ENCODE results near the gene BSG.

DNA sequence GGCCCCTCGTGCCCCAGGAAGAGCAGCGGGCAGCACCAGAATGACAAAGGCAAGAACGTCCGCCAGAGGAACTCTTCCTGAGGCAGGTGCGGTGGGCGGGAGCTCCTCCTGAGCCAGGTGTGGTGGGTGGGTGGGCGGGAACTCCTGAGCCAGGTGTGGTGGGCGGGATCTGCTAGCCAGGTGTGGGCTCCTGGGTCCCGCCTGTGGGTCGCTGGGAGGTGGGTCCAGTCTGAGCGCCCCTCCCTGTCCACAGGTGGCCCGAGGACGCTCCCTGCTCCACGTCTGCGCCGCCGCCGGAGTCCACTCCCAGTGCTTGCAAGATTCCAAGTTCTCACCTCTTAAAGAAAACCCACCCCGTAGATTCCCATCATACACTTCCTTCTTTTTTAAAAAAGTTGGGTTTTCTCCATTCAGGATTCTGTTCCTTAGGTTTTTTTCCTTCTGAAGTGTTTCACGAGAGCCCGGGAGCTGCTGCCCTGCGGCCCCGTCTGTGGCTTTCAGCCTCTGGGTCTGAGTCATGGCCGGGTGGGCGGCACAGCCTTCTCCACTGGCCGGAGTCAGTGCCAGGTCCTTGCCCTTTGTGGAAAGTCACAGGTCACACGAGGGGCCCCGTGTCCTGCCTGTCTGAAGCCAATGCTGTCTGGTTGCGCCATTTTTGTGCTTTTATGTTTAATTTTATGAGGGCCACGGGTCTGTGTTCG, 10.3 kb downstream of the BSG start:
- TF ChIP-seq RCOR1 (IDR thresholded peaks at IDR 0.05; ENCODE audit: low read depth, low read length), result no peak
- TF ChIP-seq, protein P1, sequence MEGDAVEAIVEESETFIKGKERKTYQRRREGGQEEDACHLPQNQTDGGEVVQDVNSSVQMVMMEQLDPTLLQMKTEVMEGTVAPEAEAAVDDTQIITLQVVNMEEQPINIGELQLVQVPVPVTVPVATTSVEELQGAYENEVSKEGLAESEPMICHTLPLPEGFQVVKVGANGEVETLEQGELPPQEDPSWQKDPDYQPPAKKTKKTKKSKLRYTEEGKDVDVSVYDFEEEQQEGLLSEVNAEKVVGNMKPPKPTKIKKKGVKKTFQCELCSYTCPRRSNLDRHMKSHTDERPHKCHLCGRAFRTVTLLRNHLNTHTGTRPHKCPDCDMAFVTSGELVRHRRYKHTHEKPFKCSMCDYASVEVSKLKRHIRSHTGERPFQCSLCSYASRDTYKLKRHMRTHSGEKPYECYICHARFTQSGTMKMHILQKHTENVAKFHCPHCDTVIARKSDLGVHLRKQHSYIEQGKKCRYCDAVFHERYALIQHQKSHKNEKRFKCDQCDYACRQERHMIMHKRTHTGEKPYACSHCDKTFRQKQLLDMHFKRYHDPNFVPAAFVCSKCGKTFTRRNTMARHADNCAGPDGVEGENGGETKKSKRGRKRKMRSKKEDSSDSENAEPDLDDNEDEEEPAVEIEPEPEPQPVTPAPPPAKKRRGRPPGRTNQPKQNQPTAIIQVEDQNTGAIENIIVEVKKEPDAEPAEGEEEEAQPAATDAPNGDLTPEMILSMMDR (IDR thresholded peaks at IDR 0.05), result no peak
- no peak for TF ChIP-seq FOXS1 (CRISPR knock-in tag; IDR thresholded peaks at IDR 0.05)
- TF ChIP-seq POLR2A (IDR thresholded peaks at IDR 0.05; ENCODE audit: low read length), result no peak
- TF ChIP-seq JUN (IDR thresholded peaks at IDR 0.05), result no peak
- TF ChIP-seq EP300 (IDR thresholded peaks at IDR 0.05), result no peak
- no peak for TF ChIP-seq ELK1 (IDR thresholded peaks at IDR 0.05; ENCODE audit: low read depth, low read length)
- no peak for TF ChIP-seq SREBF2 (IDR thresholded peaks at IDR 0.05)
- no peak for TF ChIP-seq CBX8 (IDR thresholded peaks at IDR 0.05)
- no peak for TF ChIP-seq MAFK (IDR thresholded peaks at IDR 0.05; ENCODE audit: partially characterized antibody)
- TF ChIP-seq, protein P2, sequence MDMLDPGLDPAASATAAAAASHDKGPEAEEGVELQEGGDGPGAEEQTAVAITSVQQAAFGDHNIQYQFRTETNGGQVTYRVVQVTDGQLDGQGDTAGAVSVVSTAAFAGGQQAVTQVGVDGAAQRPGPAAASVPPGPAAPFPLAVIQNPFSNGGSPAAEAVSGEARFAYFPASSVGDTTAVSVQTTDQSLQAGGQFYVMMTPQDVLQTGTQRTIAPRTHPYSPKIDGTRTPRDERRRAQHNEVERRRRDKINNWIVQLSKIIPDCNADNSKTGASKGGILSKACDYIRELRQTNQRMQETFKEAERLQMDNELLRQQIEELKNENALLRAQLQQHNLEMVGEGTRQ (IDR thresholded peaks at IDR 0.05), result no peak
- no peak for TF ChIP-seq MAZ (IDR thresholded peaks at IDR 0.05; ENCODE audit: borderline replicate concordance, low read depth, low read length)

All from A549 (cell line).